ENCODE data around the gene ADGRV1.

The ADGRV1 gene

DNA sequence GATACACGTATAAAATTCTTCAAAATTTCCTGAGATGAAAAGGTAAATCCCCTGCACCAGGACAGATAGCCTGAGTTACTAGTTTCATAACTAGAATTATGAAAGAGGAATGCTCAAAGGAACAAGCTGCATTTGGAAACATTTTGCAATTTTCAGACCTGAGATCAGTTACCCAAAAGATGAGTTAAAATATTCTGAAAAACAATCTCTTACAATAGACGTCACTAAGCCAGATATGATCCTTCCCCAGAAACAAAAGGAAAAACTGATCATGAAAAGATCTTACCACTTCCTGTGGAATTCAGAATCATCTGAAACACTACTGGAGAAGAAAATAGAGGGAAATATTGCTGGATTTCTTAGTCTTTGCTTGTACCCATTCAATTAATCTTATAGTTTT, 619.9 kb downstream of the ADGRV1 start:
- no peak for DNase-seq

DNA sequence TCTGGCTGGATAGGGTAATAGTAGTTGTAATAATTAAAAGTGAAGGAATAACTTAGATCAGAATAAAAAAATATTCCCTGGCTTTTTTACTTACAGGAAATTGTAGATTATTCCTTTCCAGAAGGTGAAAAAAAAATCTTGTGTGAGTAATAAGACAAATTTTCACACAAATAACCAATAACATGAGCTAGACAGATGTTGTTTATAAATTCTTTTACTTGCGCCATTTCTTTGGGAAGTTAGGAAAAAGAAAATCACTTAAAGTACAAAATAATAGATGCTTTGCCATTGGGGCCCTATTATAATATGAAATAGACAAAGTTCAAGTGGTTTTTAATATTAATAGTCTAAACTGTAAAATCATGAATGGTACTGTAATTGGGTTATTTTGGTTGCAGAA, 620.4 kb downstream of the ADGRV1 start:
- DNase-seq, result no peak

DNA sequence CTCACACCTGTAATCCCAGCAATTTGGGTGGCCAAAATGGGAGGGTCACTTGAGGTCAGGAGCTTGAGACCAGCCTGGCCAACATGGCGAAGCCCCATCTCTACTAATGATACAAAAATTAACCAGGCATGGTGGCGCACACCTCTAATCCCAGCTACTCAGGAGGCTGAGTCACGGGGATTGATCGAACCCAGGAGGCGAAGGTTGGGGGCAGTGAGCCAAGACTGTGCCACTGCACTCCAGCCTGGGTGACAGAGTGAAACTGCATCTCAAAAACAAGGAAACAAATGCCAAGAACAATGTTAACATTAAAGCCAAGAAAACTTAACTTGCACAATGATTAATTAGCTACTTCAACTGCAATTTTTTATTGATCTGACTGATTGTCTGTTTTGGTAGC, 621.9 kb downstream of the ADGRV1 start:
- no peak for DNase-seq

DNA sequence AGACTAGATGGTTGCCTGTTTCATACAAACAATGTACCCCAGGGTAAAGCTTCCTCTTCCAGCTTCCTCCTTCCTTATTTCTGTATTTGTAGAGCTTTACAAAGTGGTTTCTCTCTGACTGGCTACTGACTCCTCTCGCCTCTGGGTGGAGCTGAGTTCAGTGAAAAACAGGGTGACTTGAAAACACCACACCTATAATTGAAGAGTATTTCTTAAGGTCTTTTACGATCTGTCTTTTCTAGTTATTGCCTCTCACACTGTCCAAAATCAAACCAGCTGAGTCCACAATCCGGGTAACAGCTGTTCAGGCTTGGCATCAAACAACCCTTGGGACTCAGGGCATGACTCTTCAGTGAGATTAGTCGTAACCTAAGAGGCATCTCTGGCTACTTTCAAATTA, 624.2 kb downstream of the ADGRV1 start:
- peak; percentile 36 for DNase-seq

DNA sequence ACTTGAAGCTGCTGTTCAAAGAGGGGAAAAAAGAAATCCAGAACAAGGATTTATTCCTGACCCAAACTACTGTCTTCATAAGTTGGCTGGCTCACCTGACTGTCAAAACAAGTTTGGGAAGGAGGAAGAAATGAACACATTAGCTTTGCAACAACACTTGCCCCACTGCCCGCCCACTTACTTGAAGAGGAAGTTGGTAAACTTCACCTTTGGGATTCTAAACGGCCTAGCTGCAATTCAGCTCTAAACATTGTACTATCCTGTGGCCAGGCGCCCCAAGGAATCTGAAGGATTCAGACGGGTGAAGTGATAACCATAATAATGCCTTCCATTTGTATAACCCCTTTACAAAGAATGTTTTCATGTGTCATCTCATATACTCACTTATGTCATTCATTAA, 625.1 kb downstream of the ADGRV1 start:
- no peak for DNase-seq

DNA sequence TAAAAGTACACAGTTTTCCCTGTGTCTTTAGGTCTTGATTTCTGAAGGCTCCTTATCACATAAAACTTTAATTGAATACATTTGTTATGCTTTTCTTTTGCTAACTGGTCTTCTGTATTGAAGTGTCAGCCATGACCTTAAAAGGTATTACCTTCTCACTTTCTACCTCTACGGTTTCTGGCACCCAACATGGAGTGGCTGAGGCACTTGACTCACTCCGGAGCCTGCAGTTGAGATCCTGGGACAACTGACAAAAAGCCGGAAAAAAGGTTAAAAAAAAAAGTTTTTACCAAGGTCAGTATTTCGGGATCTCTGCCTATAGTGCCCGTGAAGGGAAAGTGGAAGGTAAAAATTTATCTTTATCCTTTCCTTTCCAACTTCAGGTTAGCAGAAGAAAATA, 627.5 kb downstream of the ADGRV1 start:
- DNase-seq, result no peak

DNA sequence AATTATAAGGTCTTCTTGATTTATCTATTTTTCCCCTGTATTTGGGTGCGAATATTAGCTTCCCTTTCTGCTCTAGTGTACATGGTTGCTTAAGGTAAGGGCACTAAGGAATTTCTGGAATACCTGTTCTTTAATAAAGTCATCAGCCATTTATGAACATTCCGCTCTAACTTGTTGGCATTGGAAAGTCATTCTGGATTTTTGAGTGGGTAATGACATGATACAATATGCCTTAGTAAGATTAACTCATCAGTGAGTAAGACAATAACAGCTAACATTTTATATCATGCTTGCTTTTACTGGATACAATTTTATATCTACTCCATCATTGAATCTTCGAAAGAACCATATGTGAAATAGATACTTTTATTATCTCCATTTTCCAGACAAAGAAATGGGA, 628.4 kb downstream of the ADGRV1 start:
- no peak for DNase-seq

DNA sequence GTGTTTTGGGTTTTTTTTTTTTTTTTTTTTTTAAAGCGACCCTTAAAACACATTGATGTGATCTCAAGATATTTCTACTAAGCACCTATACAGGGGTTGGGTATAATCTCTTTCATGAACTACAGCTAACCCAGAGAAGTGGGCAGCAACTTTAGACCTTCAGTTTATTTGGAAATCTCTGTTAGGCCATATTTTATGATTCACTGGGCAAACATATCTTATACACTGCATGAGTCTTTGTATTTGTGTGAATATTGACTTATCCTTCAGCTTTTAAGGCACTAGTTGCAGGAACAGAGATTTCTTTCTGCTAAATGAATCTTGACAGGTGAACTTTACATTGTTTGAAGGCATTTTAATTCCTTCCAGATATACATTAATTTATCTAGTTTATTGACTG, 630.2 kb downstream of the ADGRV1 start:
- DNase-seq, result no peak

DNA sequence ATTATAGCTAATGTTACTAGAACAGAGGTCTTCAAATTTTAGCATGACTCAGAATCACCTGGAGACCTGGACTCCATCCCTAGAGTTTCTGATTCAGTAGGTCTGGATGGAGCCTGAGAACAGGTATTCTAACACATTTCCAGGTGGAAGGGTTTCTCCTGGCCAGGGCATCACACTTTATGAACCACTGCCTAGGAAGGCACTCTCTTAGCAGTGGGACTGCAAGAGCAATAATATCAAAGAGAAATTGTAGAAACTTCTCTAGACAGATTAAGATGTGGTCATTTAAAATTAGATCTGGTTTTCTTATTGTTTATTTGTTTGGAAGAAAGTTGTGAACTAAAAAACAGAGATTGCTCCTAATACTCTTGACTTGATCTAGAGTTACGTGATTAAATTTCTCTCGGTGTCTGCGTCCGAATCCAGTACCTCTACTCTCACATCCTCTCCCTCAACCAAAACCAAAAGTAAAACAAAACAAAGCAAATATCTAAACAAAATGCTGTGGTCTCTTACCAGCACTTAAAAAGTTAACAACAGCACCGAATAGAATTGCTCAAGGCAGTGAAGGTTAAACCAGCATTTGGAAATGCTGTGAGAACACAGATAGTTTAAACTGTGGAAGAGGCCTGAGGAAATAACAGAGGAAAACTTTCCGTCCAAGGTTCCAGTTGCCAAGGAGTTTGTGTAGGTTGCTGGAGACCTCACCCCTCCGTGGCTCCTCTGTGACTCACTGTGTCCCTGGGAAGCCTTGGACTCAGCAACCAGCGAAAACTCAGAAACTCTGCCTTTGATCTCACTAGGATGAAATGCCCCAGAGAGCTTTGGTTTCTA, 631.1 kb downstream of the ADGRV1 start:
- peak; percentile 86 for DNase-seq

DNA sequence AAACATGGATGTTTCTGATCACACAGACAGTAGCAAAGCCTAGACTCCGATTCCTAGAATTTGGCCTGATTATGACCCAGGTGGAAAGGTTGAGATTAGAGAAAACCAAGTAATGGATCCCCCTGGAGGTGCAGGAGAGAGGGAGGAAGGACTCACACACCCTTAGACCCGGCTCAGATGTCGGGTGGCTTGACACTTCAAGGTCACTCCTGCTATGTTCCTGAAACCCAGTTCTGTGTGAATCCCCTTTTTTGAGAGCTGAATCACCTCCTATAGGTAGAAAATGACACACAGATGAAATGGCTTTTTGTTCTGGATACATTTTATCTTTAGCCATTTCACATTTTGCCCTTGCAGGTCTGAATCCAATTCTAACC, 631.7 kb downstream of the ADGRV1 start:
- DNase-seq, result no peak

DNA sequence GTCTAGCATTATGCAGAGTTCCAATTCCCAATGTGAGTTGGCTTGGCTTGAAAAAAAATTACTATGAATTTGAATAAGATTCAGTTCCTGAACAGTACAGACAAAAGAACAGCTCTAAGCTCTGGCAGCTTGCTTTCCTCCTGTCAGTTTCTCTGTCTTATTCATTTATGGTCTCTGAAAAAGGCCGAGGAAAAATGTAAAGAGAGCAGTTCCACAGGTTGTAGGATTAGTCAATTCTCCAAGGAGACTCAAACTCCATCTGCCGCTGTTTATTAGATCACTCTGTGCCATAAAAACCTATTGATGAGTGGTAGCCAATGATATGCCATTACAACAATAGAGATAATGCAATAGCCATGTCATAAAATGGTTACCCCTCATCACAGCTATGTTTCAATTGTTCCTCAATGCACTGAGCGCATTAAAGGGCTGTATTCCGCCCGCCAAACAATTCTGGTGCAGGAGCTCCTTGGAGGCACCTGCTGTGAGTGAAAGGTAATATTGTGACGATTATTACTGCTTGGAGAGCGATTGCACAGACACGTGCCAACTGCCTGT, 636.3 kb downstream of the ADGRV1 start:
- no peak for DNase-seq

DNA sequence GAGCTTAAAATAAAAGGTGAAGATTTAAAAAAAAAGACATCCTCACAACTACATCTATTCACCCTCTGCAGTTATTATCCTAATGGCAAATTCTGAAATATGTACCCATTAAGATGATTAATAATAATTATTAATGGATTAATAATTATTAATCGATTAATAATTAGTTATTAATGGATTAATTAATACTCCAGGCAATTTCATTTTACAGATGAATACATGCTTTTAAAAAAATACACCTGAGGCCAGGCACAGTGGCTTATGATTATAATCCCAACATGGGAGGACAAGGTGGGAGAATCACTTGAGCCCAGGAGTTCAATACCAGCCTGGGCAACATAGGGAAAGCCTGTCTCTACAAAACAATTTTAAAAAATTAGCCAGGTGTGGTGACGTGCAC, 642.1 kb downstream of the ADGRV1 start:
- no peak for DNase-seq

DNA sequence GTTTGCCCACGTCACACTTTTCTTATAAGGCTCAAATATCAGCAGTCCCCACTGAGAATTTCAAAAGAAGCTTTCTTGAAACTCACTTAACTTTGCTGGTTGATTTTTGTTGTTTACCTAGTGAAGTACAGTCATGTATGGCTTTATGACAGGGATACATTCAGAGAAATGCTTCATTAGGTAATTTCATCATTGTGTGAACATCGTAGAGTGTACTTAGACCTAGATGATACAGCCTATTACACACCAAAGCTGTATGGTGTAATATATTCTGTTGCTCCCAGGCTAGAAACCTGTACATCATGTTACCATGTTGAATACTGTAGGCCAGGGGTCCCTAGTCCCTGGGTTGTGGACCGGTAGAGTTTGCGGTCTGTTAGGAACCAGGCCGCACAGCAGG, 647.5 kb downstream of the ADGRV1 start:
- no peak for DNase-seq

DNA sequence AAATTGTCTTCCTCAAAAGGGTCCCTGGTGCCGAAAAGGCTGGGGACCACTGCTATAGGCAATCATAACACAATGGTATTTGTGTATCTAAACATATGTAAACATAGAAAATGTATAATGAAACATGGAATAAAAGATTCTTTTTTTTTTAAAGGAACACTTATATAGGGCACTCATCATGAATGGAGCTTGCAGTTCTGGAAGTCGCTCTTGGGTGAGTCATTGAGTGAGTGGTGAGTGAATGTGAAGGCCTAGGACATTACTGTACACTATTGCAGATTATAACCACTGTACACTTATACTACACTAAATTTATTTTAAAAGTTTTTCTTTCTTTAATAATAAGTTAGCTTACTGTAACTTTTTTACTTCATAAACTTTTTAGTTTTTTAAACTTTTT, 648.1 kb downstream of the ADGRV1 start:
- no peak for DNase-seq

DNA sequence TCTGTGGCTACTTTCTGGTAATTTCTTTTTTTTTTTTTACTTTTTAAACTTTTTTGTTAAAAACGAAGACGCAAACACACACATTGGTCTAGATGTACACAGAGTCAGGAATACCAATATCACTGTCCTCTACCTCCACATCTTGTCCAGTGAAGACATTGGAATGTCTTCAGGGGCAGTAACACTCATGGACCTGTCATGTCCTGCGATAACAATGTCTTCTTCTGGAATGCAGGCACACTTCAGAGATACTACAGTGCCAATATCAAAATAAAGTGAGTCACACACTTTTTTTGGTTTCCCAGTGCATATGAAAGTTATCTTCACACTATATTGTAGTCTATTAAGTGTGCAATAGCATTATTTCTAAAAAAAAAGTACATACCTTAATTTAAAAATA, 648.7 kb downstream of the ADGRV1 start:
- DNase-seq, result no peak

DNA sequence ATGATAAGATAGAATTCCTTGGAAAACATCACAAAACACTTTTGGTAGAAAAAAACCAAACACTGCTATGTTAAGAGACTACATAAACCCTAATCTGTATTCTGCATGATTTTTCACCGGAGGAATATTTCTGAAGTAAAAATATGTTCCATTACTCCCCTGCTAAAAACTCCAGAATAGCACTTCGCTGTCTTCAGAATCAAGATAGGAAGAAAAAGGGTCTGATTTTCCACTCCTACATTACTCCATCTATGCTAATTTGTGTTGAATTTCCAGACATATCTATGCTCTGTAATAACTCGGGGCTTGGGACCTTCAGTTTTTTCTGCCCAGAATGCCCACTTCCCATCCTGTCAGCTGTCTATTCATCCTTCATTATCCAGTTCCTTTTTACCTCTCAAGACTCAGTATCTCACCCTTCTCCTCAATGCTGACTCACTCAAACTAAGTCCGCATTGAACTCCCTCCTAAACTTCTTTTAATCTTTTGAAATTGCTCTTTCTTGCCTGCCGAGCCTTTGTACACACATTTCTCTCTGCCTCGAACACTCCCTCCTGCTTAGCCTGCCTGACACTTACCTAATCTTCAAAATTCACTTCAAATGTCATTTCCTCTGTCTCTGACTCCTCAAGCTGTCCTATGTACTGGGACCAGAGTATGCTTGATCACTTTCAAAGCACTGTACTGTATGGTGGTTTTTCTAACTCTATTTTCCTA, 653.6 kb downstream of the ADGRV1 start:
- no peak for DNase-seq

DNA sequence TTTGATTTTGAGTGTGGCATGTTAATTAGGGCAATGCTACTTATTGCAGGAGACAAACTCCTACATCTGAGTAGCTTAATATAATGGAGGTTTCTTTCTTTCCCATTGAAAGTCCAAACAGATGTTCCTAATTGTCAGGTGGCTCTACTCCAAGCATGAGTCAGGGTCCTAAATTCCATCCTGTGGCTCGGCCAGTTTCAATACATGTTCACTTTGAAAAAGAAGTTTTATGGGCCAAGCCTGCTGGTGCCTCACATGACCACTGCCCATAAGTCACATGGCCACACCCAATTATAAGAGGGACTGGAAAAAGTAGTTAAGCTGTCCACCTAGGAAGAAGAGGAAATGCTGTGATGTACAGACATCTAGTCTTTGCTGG, 654.1 kb downstream of the ADGRV1 start:
- DNase-seq, result peak; percentile 82
